GM18511 (cell line): ENCODE measurements around the gene MRTFB.
"Not testable (repeated sequence)": the region's sequence is repeated elsewhere in the genome, so short reads cannot be mapped to it uniquely, and the experiment has no call there.

Experiments used
- ATAC-seq: cut with Tn5 transposase; IDR thresholded peaks from one replicate; pipeline ENCODE4 v1.9.1; 2021; ENCODE audit warnings: mild to moderate bottlenecking, moderate library complexity; ENCODE audit not compliant: unreplicated experiment

The MRTFB gene

GRCh38 chr16:14102925-14103720, 32.0 kb downstream of the MRTFB start:
- ATAC-seq = no peak

GRCh38 chr16:14104066-14104465, 32.9 kb downstream of the MRTFB start:
- no peak for ATAC-seq

GRCh38 chr16:14105760-14106375, 34.7 kb downstream of the MRTFB start:
- no peak for ATAC-seq

DNA sequence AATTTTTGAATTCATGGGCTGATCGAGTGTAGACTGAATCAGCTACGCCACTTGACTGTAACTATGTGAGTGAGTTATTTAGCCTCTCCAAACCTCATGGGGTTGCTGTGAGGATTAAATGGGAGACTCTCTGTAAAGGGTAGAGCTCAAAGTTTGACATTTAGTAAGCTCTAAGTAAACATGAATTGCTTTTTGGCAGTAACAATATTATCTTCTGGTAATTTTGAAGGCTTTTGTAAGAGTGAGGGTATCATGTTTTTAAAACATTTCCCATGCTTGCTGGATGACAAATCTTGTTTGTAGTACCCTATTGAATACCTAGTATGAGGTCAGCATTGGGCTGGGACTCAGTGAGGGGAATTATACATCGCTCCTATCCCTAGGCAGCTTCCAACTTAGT, 35.3 kb downstream of the MRTFB start:
- no peak for ATAC-seq

- no peak for ATAC-seq
Observed at GRCh38 chr16:14106961-14107360, 35.8 kb downstream of the MRTFB start.

GRCh38 chr16:14109077-14109775, 38.1 kb downstream of the MRTFB start:
- no peak for ATAC-seq

- ATAC-seq = no peak
Observed at GRCh38 chr16:14109782-14110727, 38.9 kb downstream of the MRTFB start.

GRCh38 chr16:14110728-14111251, 39.7 kb downstream of the MRTFB start:
- no peak for ATAC-seq

DNA sequence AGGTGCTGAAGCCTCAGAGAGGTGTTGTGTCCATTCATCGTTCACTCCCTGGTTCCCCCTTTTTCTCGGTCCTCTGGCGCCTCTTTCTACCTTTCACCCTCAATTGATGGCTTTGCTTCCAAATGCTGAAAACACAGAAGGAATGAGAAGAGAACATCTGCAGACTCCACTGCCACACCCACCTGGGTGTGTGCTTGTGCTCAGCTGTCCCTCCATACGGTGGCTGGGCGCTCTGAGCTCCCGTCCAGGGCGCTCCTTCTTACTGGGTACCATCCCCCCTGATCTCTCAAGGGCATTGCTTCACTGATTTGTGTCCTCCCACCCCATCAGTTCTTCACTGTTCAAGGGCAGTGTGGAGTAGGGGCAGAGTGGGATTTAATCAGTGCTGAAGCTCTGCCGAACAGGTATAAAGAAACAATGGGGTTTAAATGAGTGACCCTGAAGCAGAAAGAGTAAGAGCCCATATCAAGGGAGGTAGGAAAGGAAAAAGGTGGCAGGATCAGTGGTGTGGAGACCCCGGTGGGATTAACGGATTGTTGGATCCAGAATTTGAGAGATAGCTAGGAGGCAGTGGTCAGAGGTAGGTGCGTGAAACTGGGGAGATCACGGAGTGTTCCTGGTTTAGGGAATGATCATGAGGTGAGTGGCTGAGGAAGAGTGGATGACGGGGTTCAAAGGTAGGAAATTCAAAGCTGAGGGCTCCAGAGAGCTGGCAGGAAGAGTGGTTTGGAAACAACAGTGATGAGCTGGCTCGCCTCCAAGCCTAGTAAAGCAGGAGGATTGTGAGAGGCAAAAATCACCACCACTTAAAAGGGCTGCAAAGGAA, 40.8 kb downstream of the MRTFB start:
- no peak for ATAC-seq

GRCh38 chr16:14112539-14112856, 41.4 kb downstream of the MRTFB start:
- no peak for ATAC-seq

- ATAC-seq = no peak
Observed at GRCh38 chr16:14113344-14113743, 42.2 kb downstream of the MRTFB start.

DNA sequence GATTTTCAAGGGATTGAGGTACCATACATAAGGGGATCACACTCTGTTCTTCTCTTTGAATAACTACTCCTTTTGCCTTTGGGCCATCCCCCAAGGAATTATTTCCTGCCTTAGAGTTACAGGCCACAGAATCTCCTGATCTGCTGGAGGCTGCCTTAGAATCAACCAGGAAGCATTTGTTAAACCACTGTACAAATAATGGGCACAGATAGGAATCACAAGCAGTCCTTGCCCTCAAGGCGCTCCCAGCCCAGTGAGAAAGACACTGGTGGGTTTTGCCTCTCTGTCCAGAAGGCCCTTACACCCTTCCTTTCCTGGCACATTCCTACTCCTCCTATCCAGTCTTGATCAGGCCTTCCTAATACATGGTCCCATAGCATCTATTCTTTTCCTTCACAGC, 45.9 kb downstream of the MRTFB start:
- ATAC-seq = no peak

DNA sequence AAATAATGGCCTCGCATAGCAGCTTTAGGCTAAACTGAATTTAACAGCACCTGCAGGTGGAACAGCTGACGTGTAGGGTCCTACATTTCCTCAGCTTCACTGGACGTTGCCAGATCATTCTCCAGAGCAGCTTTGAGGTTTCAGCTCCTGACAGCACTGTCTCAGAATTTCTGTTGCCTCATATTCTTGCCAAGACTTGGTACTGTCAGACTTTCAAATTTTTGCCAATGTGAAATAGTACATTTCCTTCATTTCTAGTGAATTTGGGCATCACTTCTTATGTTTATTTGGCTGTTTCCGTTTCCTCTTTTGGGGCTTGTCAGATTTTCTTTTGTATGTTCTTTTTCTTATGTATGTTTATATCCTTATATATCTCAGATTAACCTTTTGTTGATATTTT, 48.7 kb downstream of the MRTFB start:
- ATAC-seq = no peak

GRCh38 chr16:14120335-14120734, 49.2 kb downstream of the MRTFB start:
- ATAC-seq = no peak

- ATAC-seq = no peak
Observed at GRCh38 chr16:14121142-14121541, 50.0 kb downstream of the MRTFB start.

GRCh38 chr16:14121872-14122271, 50.8 kb downstream of the MRTFB start:
- no peak for ATAC-seq

DNA sequence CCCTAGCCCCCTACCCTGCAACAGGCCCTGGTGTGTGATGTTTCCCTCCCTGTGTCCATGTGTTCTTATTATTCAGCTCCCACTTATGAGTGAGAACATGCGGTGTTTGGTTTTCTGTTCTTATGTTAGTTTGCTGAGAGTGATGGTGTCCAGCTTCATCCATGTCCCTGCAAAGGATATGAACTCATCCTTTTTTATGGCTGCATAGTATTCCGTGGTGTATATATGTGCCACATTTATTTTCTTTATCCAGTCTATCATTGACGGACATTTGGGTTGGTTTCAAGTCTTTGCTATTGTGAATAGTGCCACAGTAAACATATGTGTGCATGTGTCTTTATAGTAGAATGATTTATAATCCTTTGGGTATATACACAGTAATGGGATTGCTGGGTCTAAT, 51.3 kb downstream of the MRTFB start:
- ATAC-seq = not testable (repeated sequence)

- no peak for ATAC-seq
Observed at GRCh38 chr16:14125000-14125681, 54.0 kb downstream of the MRTFB start.

- ATAC-seq = no peak
Observed at GRCh38 chr16:14125708-14126107, 54.6 kb downstream of the MRTFB start.
